ENCODE data around the gene COPB1. TPM values are rescaled to one million over a fixed set of nuclear protein-coding genes. Genes with fewer than 3 reads are reported as not detected.

Gene COPB1
- total and polyA plus RNA-seq, 2 of the 13 experiments (the other 11 are each of a cell fraction or from before 2014, with no cell fraction given) = 114 to 195 TPM

- TF ChIP-seq BCL3 (CRISPR knock-in tag; IDR thresholded peaks at IDR 0.05) (no peak; the same call in 1 of the 2 replicates), ZFP36 (IDR thresholded peaks at IDR 0.05; ENCODE audit: borderline replicate concordance, low read depth, low read length, partially characterized antibody) (no peak), RELA (CRISPR knock-in tag; IDR thresholded peaks at IDR 0.05) (no peak), HOXD1 (CRISPR knock-in tag; IDR thresholded peaks at IDR 0.05) (0 out of 2 replicates have a peak, but pooled peaks have one; percentile 68), ZNF788 (CRISPR knock-in tag; IDR thresholded peaks at IDR 0.05; ENCODE audit: borderline replicate concordance) (peak; percentile 88; the same call in 1 of the 2 replicates), CENPT (CRISPR knock-in tag; IDR thresholded peaks at IDR 0.05; ENCODE audit: low read depth) (no peak), ZNF280B (CRISPR knock-in tag; IDR thresholded peaks at IDR 0.05; ENCODE audit: borderline replicate concordance) (peak; percentile 60; the same call in 1 of the 2 replicates), ZNF781 (CRISPR knock-in tag; IDR thresholded peaks at IDR 0.05; ENCODE audit: borderline replicate concordance, not compliant biosample characterization) (peak; percentile 65), CENPBD1 (CRISPR knock-in tag; IDR thresholded peaks at IDR 0.05; ENCODE audit: borderline replicate concordance, low read depth) (0 out of 2 replicates have a peak, but pooled peaks have one; percentile 82), PAXIP1 (CRISPR knock-in tag; conservative IDR thresholded peaks at IDR 0.05) (peak; percentile 62), ZNF644 (CRISPR knock-in tag; IDR thresholded peaks at IDR 0.05; ENCODE audit: low read depth) (no peak), TARDBP (CRISPR knock-in tag; IDR thresholded peaks at IDR 0.05) (peak; percentile 57; the same call in 1 of the 2 replicates), ARID4A (CRISPR knock-in tag; IDR thresholded peaks at IDR 0.05; ENCODE audit: borderline replicate concordance) (peak; percentile 96), ELF3 (CRISPR knock-in tag; IDR thresholded peaks at IDR 0.05) (peak; percentile 69), ZBTB42 (CRISPR knock-in tag; IDR thresholded peaks at IDR 0.05) (no peak), SRF (IDR thresholded peaks at IDR 0.05; ENCODE audit: low read depth, low read length) (peak; percentile 97)
Observed at GRCh38 chr11:14519917-14520746, 20.5 kb upstream of the COPB1 start, which contains the start of gene PSMA1 (continued).
